AG09309 (cell line): ENCODE results near the gene TBX5.
A peak's percentile ranks its signal among the peaks of the same experiment; 100 is the strongest.

Source experiments
- DNase-seq: peaks from one replicate; pipeline ENCODE4 v3.0.0-alpha.2; 2010; ENCODE audit warnings: low read depth
- H3K4me3 ChIP-seq: 2 replicates; pipeline ENCODE4 v1.5.1; 2011; ENCODE audit warnings: mild to moderate bottlenecking, low read depth, low read length, moderate library complexity; ENCODE audit not compliant: control insufficient read depth
- TF ChIP-seq, protein P1 (sequence below): IDR thresholded peaks from 2 replicates; pipeline ENCODE4 v1.5.1; 2011; ENCODE audit warnings: mild to moderate bottlenecking, low read depth, low read length, inconsistent platforms; ENCODE audit not compliant: insufficient read depth, control insufficient read depth; ENCODE audit errors: missing control alignments

TBX5 gene

DNA sequence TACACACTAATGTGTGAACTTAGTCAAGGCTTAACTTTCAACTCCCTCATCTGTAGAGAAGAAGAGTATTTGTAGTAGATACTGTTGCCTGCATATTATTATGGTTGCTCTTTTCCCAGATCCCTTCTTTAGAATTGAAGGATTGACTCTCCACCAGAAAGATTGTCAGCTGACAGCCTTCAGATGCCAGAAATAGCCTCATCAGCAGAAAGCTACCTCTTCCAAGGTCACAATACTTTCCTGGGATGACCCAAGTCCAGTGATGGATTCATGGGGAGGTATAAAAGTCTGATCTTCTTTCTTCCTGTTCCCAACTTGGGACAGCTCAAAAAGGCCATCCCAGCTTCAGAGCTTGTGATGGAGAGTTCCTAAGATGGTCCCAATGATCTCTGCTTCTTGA lies 78.2 kb downstream of the TBX5 start:
- TF ChIP-seq, protein P1, sequence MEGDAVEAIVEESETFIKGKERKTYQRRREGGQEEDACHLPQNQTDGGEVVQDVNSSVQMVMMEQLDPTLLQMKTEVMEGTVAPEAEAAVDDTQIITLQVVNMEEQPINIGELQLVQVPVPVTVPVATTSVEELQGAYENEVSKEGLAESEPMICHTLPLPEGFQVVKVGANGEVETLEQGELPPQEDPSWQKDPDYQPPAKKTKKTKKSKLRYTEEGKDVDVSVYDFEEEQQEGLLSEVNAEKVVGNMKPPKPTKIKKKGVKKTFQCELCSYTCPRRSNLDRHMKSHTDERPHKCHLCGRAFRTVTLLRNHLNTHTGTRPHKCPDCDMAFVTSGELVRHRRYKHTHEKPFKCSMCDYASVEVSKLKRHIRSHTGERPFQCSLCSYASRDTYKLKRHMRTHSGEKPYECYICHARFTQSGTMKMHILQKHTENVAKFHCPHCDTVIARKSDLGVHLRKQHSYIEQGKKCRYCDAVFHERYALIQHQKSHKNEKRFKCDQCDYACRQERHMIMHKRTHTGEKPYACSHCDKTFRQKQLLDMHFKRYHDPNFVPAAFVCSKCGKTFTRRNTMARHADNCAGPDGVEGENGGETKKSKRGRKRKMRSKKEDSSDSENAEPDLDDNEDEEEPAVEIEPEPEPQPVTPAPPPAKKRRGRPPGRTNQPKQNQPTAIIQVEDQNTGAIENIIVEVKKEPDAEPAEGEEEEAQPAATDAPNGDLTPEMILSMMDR = no peak
- no peak for DNase-seq
- no peak overlapping the region for H3K4me3 ChIP-seq

DNA sequence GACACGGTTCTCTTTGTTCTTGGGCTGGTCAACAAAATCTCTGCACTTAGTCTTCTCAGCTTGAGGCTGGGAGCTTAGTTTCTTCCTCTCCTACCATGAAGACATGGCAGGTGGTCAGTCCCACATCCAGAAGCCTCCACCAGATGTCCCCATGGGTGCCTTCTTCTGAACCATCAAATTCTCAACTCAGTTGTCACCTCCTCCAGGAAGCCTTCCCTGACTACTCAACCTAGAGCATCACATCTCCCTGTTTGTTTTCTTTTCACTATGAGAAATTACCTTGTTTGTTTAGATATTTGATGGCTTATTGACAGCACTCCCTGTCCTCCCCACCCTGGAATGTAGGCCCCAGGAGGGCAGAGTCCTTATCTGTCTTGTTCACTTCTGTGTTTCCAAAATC lies 84.4 kb downstream of the TBX5 start:
- DNase-seq = no peak
- no peak overlapping the region for H3K4me3 ChIP-seq
- TF ChIP-seq, protein P1 = peak; percentile 2

DNA sequence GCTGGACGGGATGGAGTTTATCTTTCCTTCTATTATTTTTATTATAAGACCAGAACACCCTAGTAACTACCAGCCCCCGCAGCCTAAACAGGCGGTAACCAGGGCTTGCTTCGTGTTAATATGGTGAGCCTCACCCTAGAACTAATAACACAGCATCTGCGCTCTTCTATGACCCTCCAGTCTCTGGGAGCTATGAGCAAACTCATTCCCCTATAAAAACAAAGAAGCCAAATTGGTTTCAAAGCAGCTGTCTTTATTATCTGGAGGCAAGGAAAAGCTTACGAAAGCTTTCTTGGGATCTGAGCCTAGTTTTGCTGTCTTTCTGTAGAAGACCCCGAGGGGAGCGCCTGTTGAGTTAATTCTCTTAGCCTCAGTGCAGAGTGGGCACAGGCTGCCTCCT lies 85.0 kb downstream of the TBX5 start:
- DNase-seq = no peak
- no peak overlapping the region for H3K4me3 ChIP-seq
- TF ChIP-seq, protein P1 = no peak

DNA sequence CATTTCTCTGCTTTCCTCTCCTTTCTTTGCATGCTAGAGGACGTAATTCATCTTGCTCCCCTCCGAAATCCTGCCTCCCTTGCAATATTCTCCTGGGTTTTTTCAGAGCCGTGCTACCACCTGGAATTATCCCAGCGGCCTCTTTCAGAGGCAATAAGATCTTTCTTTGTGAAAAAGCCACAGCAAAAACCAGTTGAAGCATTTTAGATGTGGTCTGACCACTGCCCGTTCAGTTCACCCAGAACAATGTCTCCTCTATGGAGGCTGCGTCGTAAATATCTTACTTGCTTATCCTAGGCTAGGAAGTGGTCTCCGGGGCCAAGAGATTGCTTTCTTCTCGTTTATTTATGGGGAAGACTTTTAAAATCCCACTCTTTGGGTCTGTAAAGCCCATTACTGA lies 85.8 kb downstream of the TBX5 start:
- TF ChIP-seq, protein P1 = no peak
- DNase-seq = no peak
- H3K4me3 ChIP-seq = no peak overlapping the region

DNA sequence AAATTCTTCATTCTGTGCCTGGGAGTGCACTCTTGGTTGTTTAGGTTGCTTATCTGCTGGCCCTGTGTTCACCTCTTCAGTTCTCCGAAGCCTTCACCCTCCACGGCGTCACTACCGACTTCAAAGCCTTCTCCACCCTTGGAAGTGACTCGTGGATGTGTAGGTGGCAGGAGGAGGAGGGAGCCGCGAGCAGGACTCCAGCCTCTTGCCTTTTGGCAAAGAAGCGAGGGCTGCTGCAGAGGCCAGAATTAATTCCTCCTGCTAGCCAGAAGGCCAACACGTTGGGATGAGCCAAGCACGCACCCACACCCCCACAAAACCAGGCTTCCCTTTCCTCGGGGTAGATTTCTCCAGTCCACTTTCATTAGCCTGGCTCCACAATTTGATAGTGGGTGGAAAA lies 86.5 kb downstream of the TBX5 start:
- H3K4me3 ChIP-seq = no peak overlapping the region
- TF ChIP-seq, protein P1 = no peak
- peak; percentile 55 for DNase-seq

DNA sequence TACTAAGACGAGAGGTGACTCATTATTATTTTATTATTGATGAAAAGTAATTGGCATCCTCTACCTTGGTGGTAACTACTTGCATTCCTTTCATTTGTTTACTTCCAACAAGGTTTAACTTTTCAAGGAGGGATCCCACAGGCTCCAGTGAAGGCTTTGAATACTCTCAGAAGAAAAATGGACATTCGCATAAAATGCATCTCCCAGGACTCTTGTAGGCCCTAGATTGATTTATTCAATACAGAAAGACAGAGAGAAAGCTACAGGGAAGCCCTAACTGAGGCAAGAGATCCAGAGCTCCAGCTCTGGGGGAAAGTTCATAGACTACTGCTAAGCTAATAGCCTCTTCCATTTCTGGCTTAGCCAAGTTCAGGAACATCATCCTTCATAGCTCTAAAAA lies 87.0 kb downstream of the TBX5 start:
- TF ChIP-seq, protein P1 = no peak
- H3K4me3 ChIP-seq = no peak overlapping the region

DNA sequence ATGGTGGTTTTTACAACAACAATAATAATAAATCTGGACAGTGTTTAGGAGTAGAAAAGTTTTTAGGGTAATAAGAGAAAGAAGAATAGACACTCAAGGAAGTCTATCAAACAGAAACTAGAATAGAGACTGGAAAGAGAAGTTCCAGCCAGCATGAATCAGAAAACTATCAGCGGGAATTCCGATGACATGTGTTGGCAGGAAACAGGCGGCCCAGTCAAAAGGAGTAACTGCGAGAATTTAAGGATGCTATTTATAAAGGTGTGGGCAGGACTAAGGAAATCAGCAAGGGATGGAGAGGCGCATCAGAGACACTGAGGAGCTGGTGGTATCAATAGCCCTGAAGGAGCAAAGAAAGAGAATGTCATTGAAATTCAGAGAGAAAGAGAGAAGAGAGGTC lies 89.9 kb downstream of the TBX5 start:
- peak; percentile 52 for DNase-seq
- no peak overlapping the region for H3K4me3 ChIP-seq
- TF ChIP-seq, protein P1 = no peak

More for the DNA sequence above, 87.0 kb downstream of the TBX5 start:
- DNase-seq = no peak
